ENCODE results near the gene ZNF580. TPM values are rescaled to one million over a fixed set of nuclear protein-coding genes. Genes with fewer than 3 reads are reported as not detected.

The ZNF580 gene
- total and polyA plus RNA-seq, 2 of the 13 experiments (the other 11 are each of a cell fraction or from before 2014, with no cell fraction given), result 4.4 to 6.0 TPM

DNA sequence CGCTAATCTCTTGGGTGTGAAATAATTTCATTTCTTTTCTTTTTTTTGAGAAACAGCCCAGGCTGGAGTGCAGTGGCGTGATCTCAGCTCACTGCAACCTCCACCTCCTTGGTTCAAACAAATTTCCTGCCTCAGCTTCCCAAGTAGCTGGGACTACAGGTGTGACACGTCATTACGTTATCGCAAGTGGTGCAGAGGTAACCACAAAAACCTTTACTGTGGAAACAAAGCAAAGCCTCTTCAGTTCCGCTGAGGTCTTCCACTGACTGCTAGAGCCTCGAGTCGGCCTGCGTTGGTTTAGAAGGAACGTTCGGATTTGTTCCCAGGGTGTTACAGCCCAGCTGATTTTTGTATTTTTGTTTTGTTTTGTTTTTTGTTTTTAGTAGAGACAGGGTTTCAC lies 14.5 kb upstream of the ZNF580 start (continued):
- TF ChIP-seq, protein P1, sequence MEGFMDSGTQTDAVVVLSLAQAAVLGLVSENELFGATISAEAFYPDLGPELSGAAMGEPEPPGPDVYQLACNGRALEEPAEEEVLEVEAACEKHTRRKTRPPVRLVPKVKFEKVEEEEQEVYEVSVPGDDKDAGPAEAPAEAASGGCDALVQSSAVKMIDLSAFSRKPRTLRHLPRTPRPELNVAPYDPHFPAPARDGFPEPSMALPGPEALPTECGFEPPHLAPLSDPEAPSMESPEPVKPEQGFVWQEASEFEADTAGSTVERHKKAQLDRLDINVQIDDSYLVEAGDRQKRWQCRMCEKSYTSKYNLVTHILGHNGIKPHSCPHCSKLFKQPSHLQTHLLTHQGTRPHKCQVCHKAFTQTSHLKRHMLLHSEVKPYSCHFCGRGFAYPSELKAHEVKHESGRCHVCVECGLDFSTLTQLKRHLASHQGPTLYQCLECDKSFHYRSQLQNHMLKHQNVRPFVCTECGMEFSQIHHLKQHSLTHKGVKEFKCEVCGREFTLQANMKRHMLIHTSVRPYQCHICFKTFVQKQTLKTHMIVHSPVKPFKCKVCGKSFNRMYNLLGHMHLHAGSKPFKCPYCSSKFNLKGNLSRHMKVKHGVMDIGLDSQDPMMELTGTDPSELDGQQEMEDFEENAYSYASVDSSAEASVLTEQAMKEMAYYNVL (CRISPR knock-in tag; IDR thresholded peaks at IDR 0.05; ENCODE audit: borderline replicate concordance), result no peak
- TF ChIP-seq IRF2 (CRISPR knock-in tag; IDR thresholded peaks at IDR 0.05) (no peak), TCF12 (IDR thresholded peaks at IDR 0.05) (no peak), TCF12 (CRISPR knock-in tag; IDR thresholded peaks at IDR 0.05) (no peak), ZNF703 (CRISPR knock-in tag; IDR thresholded peaks at IDR 0.05; ENCODE audit: borderline replicate concordance) (no peak), BRD4 (CRISPR knock-in tag; IDR thresholded peaks at IDR 0.05) (no peak), ZSCAN25 (CRISPR knock-in tag; IDR thresholded peaks at IDR 0.05) (no peak), ZNF569 (CRISPR knock-in tag; IDR thresholded peaks at IDR 0.05; ENCODE audit: borderline replicate concordance) (no peak), ZNF678 (CRISPR knock-in tag; IDR thresholded peaks at IDR 0.05) (no peak)

- no peak overlapping the region for H3K9ac ChIP-seq (ENCODE audit: insufficient read depth, low read depth, low read length)
- peak; percentile 18 for FAIRE-seq
- peak; percentile 63 for ATAC-seq
- TF ChIP-seq, protein P2, sequence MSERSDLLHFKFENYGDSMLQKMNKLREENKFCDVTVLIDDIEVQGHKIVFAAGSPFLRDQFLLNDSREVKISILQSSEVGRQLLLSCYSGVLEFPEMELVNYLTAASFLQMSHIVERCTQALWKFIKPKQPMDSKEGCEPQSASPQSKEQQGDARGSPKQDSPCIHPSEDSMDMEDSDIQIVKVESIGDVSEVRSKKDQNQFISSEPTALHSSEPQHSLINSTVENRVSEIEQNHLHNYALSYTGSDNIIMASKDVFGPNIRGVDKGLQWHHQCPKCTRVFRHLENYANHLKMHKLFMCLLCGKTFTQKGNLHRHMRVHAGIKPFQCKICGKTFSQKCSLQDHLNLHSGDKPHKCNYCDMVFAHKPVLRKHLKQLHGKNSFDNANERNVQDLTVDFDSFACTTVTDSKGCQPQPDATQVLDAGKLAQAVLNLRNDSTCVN (CRISPR knock-in tag; IDR thresholded peaks at IDR 0.05; ENCODE audit: borderline replicate concordance), result no peak
- TF ChIP-seq ZNF282 (IDR thresholded peaks at IDR 0.05; ENCODE audit: partially characterized antibody), result no peak
- TF ChIP-seq ZNF510 (CRISPR knock-in tag; IDR thresholded peaks at IDR 0.05; ENCODE audit: low read depth), result no peak
- no peak for TF ChIP-seq EP300 (IDR thresholded peaks at IDR 0.05; ENCODE audit: low read depth in 2 of 2, low read length in 2 of 2)
- no peak for TF ChIP-seq EP300 (CRISPR knock-in tag; IDR thresholded peaks at IDR 0.05; ENCODE audit: borderline replicate concordance)
- TF ChIP-seq ZMYM3 (CRISPR knock-in tag; IDR thresholded peaks at IDR 0.05), result no peak
- TF ChIP-seq ZNF451 (CRISPR knock-in tag; IDR thresholded peaks at IDR 0.05), result no peak
- TF ChIP-seq MEF2D (CRISPR knock-in tag; IDR thresholded peaks at IDR 0.05), result 0 out of 2 replicates have a peak, but pooled peaks have one; percentile 3
- TF ChIP-seq CEBPG (CRISPR knock-in tag; IDR thresholded peaks at IDR 0.05), result no peak
- TF ChIP-seq SAFB2 (CRISPR knock-in tag; IDR thresholded peaks at IDR 0.05; ENCODE audit: borderline replicate concordance, low read depth), result no peak
- TF ChIP-seq, protein P3, sequence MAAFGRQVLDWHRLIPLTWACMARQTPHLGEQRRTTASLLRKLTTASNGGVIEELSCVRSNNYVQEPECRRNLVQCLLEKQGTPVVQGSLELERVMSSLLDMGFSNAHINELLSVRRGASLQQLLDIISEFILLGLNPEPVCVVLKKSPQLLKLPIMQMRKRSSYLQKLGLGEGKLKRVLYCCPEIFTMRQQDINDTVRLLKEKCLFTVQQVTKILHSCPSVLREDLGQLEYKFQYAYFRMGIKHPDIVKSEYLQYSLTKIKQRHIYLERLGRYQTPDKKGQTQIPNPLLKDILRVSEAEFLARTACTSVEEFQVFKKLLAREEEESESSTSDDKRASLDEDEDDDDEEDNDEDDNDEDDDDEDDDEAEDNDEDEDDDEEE (CRISPR knock-in tag; IDR thresholded peaks at IDR 0.05), result 0 out of 2 replicates have a peak, but pooled peaks have one; percentile 24
- no peak for TF ChIP-seq ZBTB7B (CRISPR knock-in tag; IDR thresholded peaks at IDR 0.05)
These were observed 8.4 kb upstream of the ZNF580 start for GRCh38 chr19:55632463-55632834.

More at GRCh38 chr19:55632463-55632834, 8.4 kb upstream of the ZNF580 start:
- POLR2A ChIA-PET, result interaction anchor here (2.0 to 3.1 kb wide), 5 partner anchors 8 to 156 kb away, joined by 7 to 13 read pairs (median 11); partner anchors contain the start of genes FIZ1, U2AF2, ZNF581 and ZNF628
- no peak overlapping the region for H3K27ac ChIP-seq (ENCODE audit: extremely low read length, insufficient read depth, low read length)
- no peaks in the 10 kb centered on the region for H3K9me3 ChIP-seq (ENCODE audit: low read length)
- 28% methylated on average over 3 of the region's 3 CpGs for WGBS (ENCODE audit: low lambda C conversion rate)
- BruUV-seq (replicated peaks), result no TSS peak
- in situ Hi-C loops (cut with HindIII; ENCODE audit: extremely low pct_ligation_motif_present, low pct_unique_long_range_greater_than_20kb), result no loop called here
- intact Hi-C loops (cut with micrococcal nuclease; ENCODE audit: unreplicated experiment), result loop anchor here (1.0 to 10.0 kb wide), 3 partner anchors 48 to 175 kb away; partner anchors contain the start of gene ZNF579
- peak overlapping the region; percentile 66 for H3K4me2 ChIP-seq (ENCODE audit: low read depth, low read length)
- no peaks in the 10 kb centered on the region; a peak in 1 of 5 replicates for H3K27me3 ChIP-seq (ENCODE audit: control insufficient read depth in 1 of 2, insufficient read depth in 2 of 2, low read length in 2 of 2)
- DNase-seq (ENCODE audit: low spot score), result peak; percentile 88
- CTCF ChIA-PET (ENCODE audit: low intra/inter-chr PET ratio, low total read pairs), result interaction anchor here (1.3 to 2.6 kb wide), 4 partner anchors 11 to 177 kb away, joined by 4 to 37 read pairs (median 12); partner anchors contain the start of gene ZNF581
- H3K36me3 ChIP-seq (replicated peaks in 1 of 2; ENCODE audit: control insufficient read depth in 1 of 2, insufficient read depth in 2 of 2, low read length in 2 of 2), result no peaks in the 10 kb centered on the region
- H3K79me2 ChIP-seq (ENCODE audit: insufficient read depth, low read length), result peaks cover 23% of the 10 kb centered on the region
- no peak overlapping the region for H2AFZ ChIP-seq (ENCODE audit: low read length)
- peaks cover 38% of the 10 kb centered on the region for H3K4me1 ChIP-seq (ENCODE audit: insufficient read depth, low read length)
- H4K20me1 ChIP-seq (ENCODE audit: insufficient read depth, low read length), result no peaks in the 10 kb centered on the region
- no peak overlapping the region for H3K4me3 ChIP-seq (replicated peaks in 1 of 3; ENCODE audit: insufficient read depth in 1 of 3, low read depth in 2 of 3, low read length in 3 of 3)
